ENCODE measurements around the gene RAB11FIP4.

The RAB11FIP4 gene

DNA sequence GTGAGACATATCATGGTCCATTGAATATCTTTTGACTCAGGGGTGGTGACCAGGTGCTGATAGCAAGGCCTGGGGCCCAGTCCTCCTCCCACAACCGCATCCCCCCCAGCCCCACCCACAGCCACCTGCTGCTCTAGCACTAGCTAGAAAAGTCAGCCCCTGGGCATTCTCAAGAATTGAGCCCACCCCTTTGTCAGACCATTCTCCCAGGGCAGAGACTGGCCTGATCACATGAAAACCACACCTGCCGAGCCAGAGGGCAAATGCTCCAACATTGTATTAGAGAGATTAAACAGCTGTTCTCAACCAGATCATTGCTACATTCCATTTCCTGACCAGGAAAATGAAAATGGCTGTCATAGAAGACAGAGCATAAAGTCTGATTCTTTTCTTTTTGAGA is 62.4 kb downstream of the RAB11FIP4 start:
- no peak overlapping the region for H3K4me3 ChIP-seq (ENCODE audit: low read depth, low read length)
- no peak for DNase-seq (ENCODE audit: low read depth)
- TF ChIP-seq CTCF (IDR thresholded peaks at IDR 0.05; ENCODE audit: low read depth, low read length), result no peak

GRCh38 chr17:31456814-31457213 is 65.3 kb downstream of the RAB11FIP4 start:
- DNase-seq (ENCODE audit: low read depth), result no peak
- no peak for TF ChIP-seq CTCF (IDR thresholded peaks at IDR 0.05; ENCODE audit: low read depth, low read length)
- no peak for TF ChIP-seq MYC (IDR thresholded peaks at IDR 0.05; ENCODE audit: low read depth, low read length)
- TF ChIP-seq POLR2A (IDR thresholded peaks at IDR 0.05; ENCODE audit: extremely low read depth, insufficient read length), result no peak
- TF ChIP-seq MAX (IDR thresholded peaks at IDR 0.05; ENCODE audit: low read depth, low read length), result no peak
- H3K4me3 ChIP-seq (ENCODE audit: low read depth, low read length), result no peak overlapping the region

GRCh38 chr17:31457391-31458234 is 66.1 kb downstream of the RAB11FIP4 start:
- no peak for TF ChIP-seq CTCF (IDR thresholded peaks at IDR 0.05; ENCODE audit: low read depth, low read length)
- no peak for TF ChIP-seq POLR2A (IDR thresholded peaks at IDR 0.05; ENCODE audit: extremely low read depth, insufficient read length)
- TF ChIP-seq MAX (IDR thresholded peaks at IDR 0.05; ENCODE audit: low read depth, low read length), result no peak
- no peak for TF ChIP-seq MYC (IDR thresholded peaks at IDR 0.05; ENCODE audit: low read depth, low read length)
- no peak for DNase-seq (ENCODE audit: low read depth)
- no peak overlapping the region for H3K4me3 ChIP-seq (ENCODE audit: low read depth, low read length)

DNA sequence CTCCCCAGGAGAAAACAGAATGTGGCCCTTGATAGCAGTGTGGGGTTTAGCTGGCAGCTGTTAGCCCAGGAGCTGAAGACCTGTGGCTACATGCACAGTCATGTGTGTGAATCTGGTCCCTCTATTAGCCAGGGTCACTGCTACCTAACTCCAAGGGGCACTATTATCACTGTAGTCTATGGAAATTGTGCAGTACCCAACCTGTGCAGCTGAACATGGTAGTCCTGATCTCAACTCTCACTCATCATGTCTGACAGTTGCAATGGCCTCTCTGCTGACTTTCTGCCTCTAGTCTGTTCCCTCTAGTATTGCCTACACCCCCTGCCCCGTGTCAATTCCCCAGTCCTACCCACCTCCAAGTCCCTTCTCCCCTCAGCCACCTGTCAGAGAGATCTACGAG is 67.4 kb downstream of the RAB11FIP4 start:
- DNase-seq (ENCODE audit: low read depth), result no peak
- TF ChIP-seq POLR2A (IDR thresholded peaks at IDR 0.05; ENCODE audit: extremely low read depth, insufficient read length) (no peak), MAX (IDR thresholded peaks at IDR 0.05; ENCODE audit: low read depth, low read length) (no peak), MYC (IDR thresholded peaks at IDR 0.05; ENCODE audit: low read depth, low read length) (no peak), CTCF (IDR thresholded peaks at IDR 0.05; ENCODE audit: low read depth, low read length) (no peak)
- H3K4me3 ChIP-seq (ENCODE audit: low read depth, low read length), result no peak overlapping the region

GRCh38 chr17:31459716-31460115 is 68.2 kb downstream of the RAB11FIP4 start:
- TF ChIP-seq MAX (IDR thresholded peaks at IDR 0.05; ENCODE audit: low read depth, low read length), result no peak
- TF ChIP-seq POLR2A (IDR thresholded peaks at IDR 0.05; ENCODE audit: extremely low read depth, insufficient read length), result no peak
- no peak for TF ChIP-seq CTCF (IDR thresholded peaks at IDR 0.05; ENCODE audit: low read depth, low read length)
- TF ChIP-seq MYC (IDR thresholded peaks at IDR 0.05; ENCODE audit: low read depth, low read length), result no peak
- no peak overlapping the region for H3K4me3 ChIP-seq (ENCODE audit: low read depth, low read length)
- DNase-seq (ENCODE audit: low read depth), result no peak

All from NB4 (cell line).